ENCODE results near the gene BABAM2. TPM values are rescaled to one million over a fixed set of nuclear protein-coding genes. Genes with fewer than 3 reads are reported as not detected.

Gene BABAM2
- total RNA-seq, 2 donors from 2014 or later: 53.8 to 66.6 TPM

GRCh38 chr2:28374331-28374730 lies 483.8 kb downstream of the BABAM2 start:
- ATAC-seq: no peak
- Mint-ChIP-seq H3K27me3 (no peaks in the 10 kb centered on the region), H3K27ac (no peak overlapping the region), H3K9me3 (no peaks in the 10 kb centered on the region), H3K4me1 (ENCODE audit: low read depth in 2 of 2) (peaks cover 13 to 16% of the 10 kb centered on the region in 2 donors), H3K4me3 (no peak overlapping the region), H3K36me3 (no peaks in the 10 kb centered on the region)
- DNase-seq (ENCODE audit: low spot score): no peak

GRCh38 chr2:28375236-28375635 lies 484.7 kb downstream of the BABAM2 start:
- Mint-ChIP-seq H3K4me3 (no peak overlapping the region), H3K36me3 (no peaks in the 10 kb centered on the region), H3K9me3 (no peaks in the 10 kb centered on the region), H3K4me1 (ENCODE audit: low read depth in 2 of 2) (peaks cover 20 to 22% of the 10 kb centered on the region in 2 donors), H3K27me3 (no peaks in the 10 kb centered on the region), H3K27ac (no peak overlapping the region)
- ATAC-seq: no peak
- no peak for DNase-seq (ENCODE audit: low spot score)

- H3K27ac Mint-ChIP-seq: peak overlapping the region in 1 of 2 donors; percentile 51
- no peaks in the 10 kb centered on the region for H3K36me3 Mint-ChIP-seq
- no peaks in the 10 kb centered on the region for H3K27me3 Mint-ChIP-seq
- DNase-seq (ENCODE audit: low spot score) (no peak), ATAC-seq (no peak)
- H3K9me3 Mint-ChIP-seq: no peaks in the 10 kb centered on the region
- peaks cover 23 to 28% of the 10 kb centered on the region in 2 donors for H3K4me1 Mint-ChIP-seq (ENCODE audit: low read depth in 2 of 2)
- H3K4me3 Mint-ChIP-seq: no peak overlapping the region
These were observed 485.5 kb downstream of the BABAM2 start for GRCh38 chr2:28375742-28376631.

GRCh38 chr2:28377195-28377816 lies 486.8 kb downstream of the BABAM2 start:
- ATAC-seq: no peak

GRCh38 chr2:28377984-28378678 lies 487.6 kb downstream of the BABAM2 start:
- Mint-ChIP-seq H3K36me3 (no peaks in the 10 kb centered on the region), H3K9me3 (no peaks in the 10 kb centered on the region), H3K27ac (peak overlapping the region; percentile 84 to 91), H3K27me3 (no peaks in the 10 kb centered on the region), H3K4me3 (peak overlapping the region; percentile 48), H3K4me1 (ENCODE audit: low read depth in 2 of 2) (peaks cover 31 to 34% of the 10 kb centered on the region in 2 donors)
- ATAC-seq (peak; percentile 70 to 80), DNase-seq (ENCODE audit: low spot score) (peak; percentile 71)

More at GRCh38 chr2:28377195-28377816, 486.8 kb downstream of the BABAM2 start:
- Mint-ChIP-seq H3K27ac (peak overlapping the region; percentile 84 to 91), H3K4me1 (ENCODE audit: low read depth in 2 of 2) (peaks cover 28 to 29% of the 10 kb centered on the region in 2 donors), H3K4me3 (no peak overlapping the region), H3K9me3 (no peaks in the 10 kb centered on the region), H3K27me3 (no peaks in the 10 kb centered on the region), H3K36me3 (no peaks in the 10 kb centered on the region)
- no peak for DNase-seq (ENCODE audit: low spot score)

- Mint-ChIP-seq H3K27ac (peak overlapping the region; percentile 84 to 91), H3K27me3 (no peaks in the 10 kb centered on the region), H3K4me3 (peak overlapping the region; percentile 76), H3K9me3 (no peaks in the 10 kb centered on the region), H3K36me3 (no peaks in the 10 kb centered on the region), H3K4me1 (ENCODE audit: low read depth in 2 of 2) (peaks cover 33 to 34% of the 10 kb centered on the region in 2 donors)
- DNase-seq (ENCODE audit: low spot score) (no peak), ATAC-seq (peak; percentile 72 to 78)
These were observed 488.4 kb downstream of the BABAM2 start for GRCh38 chr2:28378679-28379584.

GRCh38 chr2:28380219-28380618 lies 489.7 kb downstream of the BABAM2 start:
- Mint-ChIP-seq H3K4me3 (no peak overlapping the region), H3K9me3 (no peaks in the 10 kb centered on the region), H3K27me3 (no peaks in the 10 kb centered on the region), H3K4me1 (ENCODE audit: low read depth in 2 of 2) (peaks cover 33 to 34% of the 10 kb centered on the region in 2 donors), H3K36me3 (no peaks in the 10 kb centered on the region), H3K27ac (peak overlapping the region; percentile 84 to 91)
- DNase-seq (ENCODE audit: low spot score): no peak
- ATAC-seq: no peak

- DNase-seq (ENCODE audit: low spot score): no peak
- Mint-ChIP-seq H3K9me3 (no peaks in the 10 kb centered on the region), H3K27ac (peak overlapping the region in 1 of 2 donors; percentile 91), H3K36me3 (no peaks in the 10 kb centered on the region), H3K27me3 (no peaks in the 10 kb centered on the region), H3K4me3 (no peak overlapping the region), H3K4me1 (ENCODE audit: low read depth in 2 of 2) (peaks cover 33 to 34% of the 10 kb centered on the region in 2 donors)
- ATAC-seq: no peak
These were observed 491.0 kb downstream of the BABAM2 start for GRCh38 chr2:28381225-28382180.

GRCh38 chr2:28382755-28383154 lies 492.2 kb downstream of the BABAM2 start:
- no peaks in the 10 kb centered on the region for H3K27me3 Mint-ChIP-seq
- H3K27ac Mint-ChIP-seq: peak overlapping the region; percentile 23 to 36
- H3K9me3 Mint-ChIP-seq: no peaks in the 10 kb centered on the region
- H3K4me1 Mint-ChIP-seq (ENCODE audit: low read depth in 2 of 2): peaks cover 38 to 39% of the 10 kb centered on the region in 2 donors
- no peak for DNase-seq (ENCODE audit: low spot score)
- H3K36me3 Mint-ChIP-seq: no peaks in the 10 kb centered on the region
- ATAC-seq: no peak
- no peak overlapping the region for H3K4me3 Mint-ChIP-seq

- H3K4me1 Mint-ChIP-seq (ENCODE audit: low read depth in 2 of 2): peaks cover 29 to 43% of the 10 kb centered on the region in 2 donors
- peak overlapping the region in 1 of 2 donors; percentile 75 for H3K27ac Mint-ChIP-seq
- H3K9me3 Mint-ChIP-seq: no peaks in the 10 kb centered on the region
- H3K27me3 Mint-ChIP-seq: no peaks in the 10 kb centered on the region
- H3K4me3 Mint-ChIP-seq: no peak overlapping the region
- ATAC-seq (no peak), DNase-seq (ENCODE audit: low spot score) (no peak)
- H3K36me3 Mint-ChIP-seq: no peaks in the 10 kb centered on the region
These were observed 496.8 kb downstream of the BABAM2 start for GRCh38 chr2:28387082-28387960.
